Measurements from ENCODE around the gene LRBA. TPM values are rescaled to one million over a fixed set of nuclear protein-coding genes. Genes with fewer than 3 reads are reported as not detected.

Gene LRBA
- total RNA-seq, 1 donor from 2014 or later = 66.2 TPM

DNA sequence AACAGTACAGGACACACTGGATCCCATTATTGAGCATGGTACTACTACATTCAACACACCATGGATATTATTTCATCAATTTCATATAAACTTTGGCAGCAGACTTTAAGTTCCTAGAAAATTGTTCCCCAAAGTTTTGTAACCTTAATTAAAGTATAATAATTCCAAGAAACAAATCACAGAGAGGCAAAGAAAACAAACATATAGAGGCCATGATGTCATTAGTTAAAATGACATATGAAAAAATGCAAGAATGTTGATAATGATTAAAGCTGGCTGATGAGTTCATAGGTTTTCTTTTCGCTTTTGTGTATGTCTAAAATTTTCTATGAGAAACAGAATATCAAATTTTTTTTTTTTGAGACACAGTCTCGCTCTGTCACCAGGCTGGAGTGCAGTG is 26.8 kb downstream of the LRBA start:
- TF ChIP-seq, protein P1, sequence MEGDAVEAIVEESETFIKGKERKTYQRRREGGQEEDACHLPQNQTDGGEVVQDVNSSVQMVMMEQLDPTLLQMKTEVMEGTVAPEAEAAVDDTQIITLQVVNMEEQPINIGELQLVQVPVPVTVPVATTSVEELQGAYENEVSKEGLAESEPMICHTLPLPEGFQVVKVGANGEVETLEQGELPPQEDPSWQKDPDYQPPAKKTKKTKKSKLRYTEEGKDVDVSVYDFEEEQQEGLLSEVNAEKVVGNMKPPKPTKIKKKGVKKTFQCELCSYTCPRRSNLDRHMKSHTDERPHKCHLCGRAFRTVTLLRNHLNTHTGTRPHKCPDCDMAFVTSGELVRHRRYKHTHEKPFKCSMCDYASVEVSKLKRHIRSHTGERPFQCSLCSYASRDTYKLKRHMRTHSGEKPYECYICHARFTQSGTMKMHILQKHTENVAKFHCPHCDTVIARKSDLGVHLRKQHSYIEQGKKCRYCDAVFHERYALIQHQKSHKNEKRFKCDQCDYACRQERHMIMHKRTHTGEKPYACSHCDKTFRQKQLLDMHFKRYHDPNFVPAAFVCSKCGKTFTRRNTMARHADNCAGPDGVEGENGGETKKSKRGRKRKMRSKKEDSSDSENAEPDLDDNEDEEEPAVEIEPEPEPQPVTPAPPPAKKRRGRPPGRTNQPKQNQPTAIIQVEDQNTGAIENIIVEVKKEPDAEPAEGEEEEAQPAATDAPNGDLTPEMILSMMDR (IDR thresholded peaks at IDR 0.05; ENCODE audit: unreplicated experiment) = no peak
- Mint-ChIP-seq H3K27me3 (ENCODE audit: low read depth) (no peaks in the 10 kb centered on the region), H3K36me3 (peaks cover 11% of the 10 kb centered on the region), H3K4me3 (no peak overlapping the region), H3K27ac (no peak overlapping the region), H3K4me1 (no peaks in the 10 kb centered on the region), H3K9me3 (peaks cover 11% of the 10 kb centered on the region)
- DNase-seq (ENCODE audit: low spot score in 2 of 2, unreplicated experiment in 2 of 2) = no peak

DNA sequence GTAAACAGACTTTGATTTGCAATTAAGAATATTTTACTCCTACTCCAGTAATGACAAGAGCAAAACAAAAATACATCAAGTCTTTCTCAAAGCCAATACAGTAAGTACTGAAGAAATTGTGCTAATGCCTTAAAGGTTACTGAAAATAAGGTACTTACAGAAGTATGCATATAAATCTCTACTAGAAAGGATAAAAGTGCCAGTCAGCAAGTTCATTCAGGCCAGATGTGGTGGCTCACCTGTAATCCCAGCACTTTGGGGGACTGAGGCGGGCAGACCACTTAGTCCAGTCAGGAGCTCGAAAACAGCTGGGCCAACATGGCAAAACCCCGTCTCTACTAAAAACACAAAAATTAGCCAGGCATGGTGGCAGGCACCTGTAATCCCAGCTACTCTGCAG is 27.9 kb downstream of the LRBA start:
- Mint-ChIP-seq H3K9me3 (peaks cover 11% of the 10 kb centered on the region), H3K4me1 (no peaks in the 10 kb centered on the region)
- TF ChIP-seq, protein P1 (IDR thresholded peaks at IDR 0.05; ENCODE audit: unreplicated experiment) = no peak

DNA sequence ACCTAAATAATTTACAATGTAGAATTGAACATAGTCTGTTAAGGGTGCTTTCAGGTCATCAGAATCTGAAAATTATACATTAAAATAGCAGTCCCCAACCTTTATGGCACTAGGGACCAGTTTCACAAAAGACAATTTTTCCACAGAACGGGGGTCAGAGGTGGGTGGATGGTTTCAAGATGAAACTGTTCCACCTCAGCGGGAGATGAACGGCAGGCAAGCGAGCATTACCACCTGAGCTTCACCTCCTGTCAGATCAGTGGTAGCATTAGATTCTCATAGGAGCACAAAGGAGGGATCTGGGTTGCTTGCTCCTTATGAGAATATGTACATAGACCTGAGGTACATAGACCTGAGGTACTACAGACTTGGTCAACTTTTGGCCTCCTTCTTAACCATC is 29.0 kb downstream of the LRBA start:
- no peak for DNase-seq (ENCODE audit: low spot score in 2 of 2, unreplicated experiment in 2 of 2)
- peaks cover 4% of the 10 kb centered on the region for H3K9me3 Mint-ChIP-seq
- TF ChIP-seq, protein P1 (IDR thresholded peaks at IDR 0.05; ENCODE audit: unreplicated experiment) = no peak
- H3K36me3 Mint-ChIP-seq = peaks cover 8% of the 10 kb centered on the region
- no peak overlapping the region for H3K4me3 Mint-ChIP-seq
- no peaks in the 10 kb centered on the region for H3K4me1 Mint-ChIP-seq
- no peaks in the 10 kb centered on the region for H3K27me3 Mint-ChIP-seq (ENCODE audit: low read depth)
- H3K27ac Mint-ChIP-seq = no peak overlapping the region

More for the DNA sequence above, 27.9 kb downstream of the LRBA start:
- no peaks in the 10 kb centered on the region for H3K27me3 Mint-ChIP-seq (ENCODE audit: low read depth)
- peak overlapping the region; percentile 41 for H3K27ac Mint-ChIP-seq
- no peak for DNase-seq (ENCODE audit: low spot score in 2 of 2, unreplicated experiment in 2 of 2)
- H3K36me3 Mint-ChIP-seq = peaks cover 12% of the 10 kb centered on the region
- no peak overlapping the region for H3K4me3 Mint-ChIP-seq

DNA sequence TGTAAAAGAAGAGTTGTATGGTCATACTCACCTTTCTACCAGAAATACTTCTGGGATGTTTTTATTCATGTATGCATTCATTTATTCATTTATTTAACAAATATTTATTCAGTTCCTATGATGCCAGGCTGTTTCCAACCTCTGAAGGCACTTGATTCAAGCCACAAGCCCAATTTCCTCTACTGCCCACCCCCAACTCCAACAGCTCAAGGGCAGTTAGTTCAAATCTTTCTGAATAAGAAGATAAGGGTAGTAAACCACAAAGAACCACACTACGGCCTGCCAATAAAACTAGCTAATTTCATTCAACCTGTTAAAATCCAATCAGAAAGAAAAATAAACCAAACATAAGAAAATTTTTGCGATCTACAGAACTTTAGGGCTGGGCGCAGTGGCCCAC is 31.2 kb downstream of the LRBA start:
- Mint-ChIP-seq H3K9me3 (peaks cover 16% of the 10 kb centered on the region), H3K4me1 (no peaks in the 10 kb centered on the region), H3K27me3 (ENCODE audit: low read depth) (no peaks in the 10 kb centered on the region), H3K36me3 (peaks cover 17% of the 10 kb centered on the region), H3K4me3 (no peak overlapping the region), H3K27ac (no peak overlapping the region)
- no peak for DNase-seq (ENCODE audit: low spot score in 2 of 2, unreplicated experiment in 2 of 2)
- TF ChIP-seq, protein P1 (IDR thresholded peaks at IDR 0.05; ENCODE audit: unreplicated experiment) = no peak

DNA sequence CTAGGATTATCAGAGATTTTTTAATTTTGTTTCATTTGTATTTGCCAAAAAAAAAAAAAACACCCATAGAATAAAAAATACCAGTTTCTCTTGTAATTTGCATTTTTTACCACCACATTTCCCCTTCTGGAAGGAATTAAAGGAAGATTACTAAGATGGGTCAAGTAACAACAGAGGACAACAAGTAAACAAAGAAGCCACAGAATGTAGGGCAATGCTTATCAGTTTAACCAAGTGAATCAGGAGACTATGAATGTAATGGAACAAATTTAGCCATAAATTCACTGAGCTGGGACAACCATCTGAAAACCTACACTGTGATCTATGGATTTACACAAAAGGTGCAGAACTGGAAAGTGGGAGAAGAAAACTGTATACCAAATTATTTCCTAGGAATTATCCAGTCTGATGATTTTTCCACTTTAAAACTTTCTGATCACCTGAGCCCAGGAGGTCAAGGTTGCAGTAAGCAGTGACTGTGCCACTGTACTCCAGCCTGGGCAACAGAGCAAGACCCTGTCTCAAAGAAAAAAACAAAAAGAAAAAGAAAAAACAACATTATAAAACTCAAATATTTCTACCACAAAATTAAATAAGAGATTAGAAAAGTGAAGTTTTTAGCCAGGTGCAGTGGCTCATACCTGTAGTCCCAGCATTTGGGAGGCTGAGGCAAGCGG is 32.4 kb downstream of the LRBA start:
- TF ChIP-seq, protein P1 (IDR thresholded peaks at IDR 0.05; ENCODE audit: unreplicated experiment) = no peak
- no peak overlapping the region for H3K27ac Mint-ChIP-seq
- no peaks in the 10 kb centered on the region for H3K4me1 Mint-ChIP-seq
- peaks cover 28% of the 10 kb centered on the region for H3K9me3 Mint-ChIP-seq
- H3K27me3 Mint-ChIP-seq (ENCODE audit: low read depth) = no peaks in the 10 kb centered on the region
- peaks cover 27% of the 10 kb centered on the region for H3K36me3 Mint-ChIP-seq
- no peak for DNase-seq (ENCODE audit: low spot score in 2 of 2, unreplicated experiment in 2 of 2)
- no peak overlapping the region for H3K4me3 Mint-ChIP-seq
